Keratinocyte (primary cell): Measurements from ENCODE around the gene APOL3.

Experiments
- CTCF ChIP-seq, 3 experiments: IDR thresholded peaks in 1 of 3; conservative IDR thresholded peaks in 1 of 3; optimal IDR thresholded peaks in 1 of 3; 2 replicates in 2 of 3; 3 replicates in 1 of 3; pipeline versions ENCODE3 to v1.5.1; 2011; ENCODE audit warnings: low read length in 3 of 3, mild to moderate bottlenecking in 3 of 3, moderate library complexity in 2 of 3, control low read depth in 1 of 3, inconsistent platforms in 1 of 3; ENCODE audit not compliant: insufficient read depth in 2 of 3; ENCODE audit errors: extremely low read depth in 1 of 3
- EZH2 ChIP-seq: IDR thresholded peaks from one replicate; pipeline ENCODE4 v1.6.1; 2012; ENCODE audit warnings: inconsistent platforms, mild to moderate bottlenecking, low read length, moderate library complexity

- no peak for TF ChIP-seq CTCF (optimal IDR thresholded peaks at IDR 0.05 in 1 of 3, IDR thresholded peaks at IDR 0.05 in 1 of 3, conservative IDR thresholded peaks at IDR 0.05 in 1 of 3; ENCODE audit: extremely low read depth in 1 of 3, insufficient read depth in 2 of 3, low read length in 3 of 3)
- TF ChIP-seq EZH2, result no peak
These were observed 19.1 kb downstream of the APOL3 start for GRCh38 chr22:36141481-36141880.
